H9 (cell line): ENCODE results near the gene DCDC1. TPM values are rescaled to one million over a fixed set of nuclear protein-coding genes. Genes with fewer than 3 reads are reported as not detected.

Experiments
- DNase-seq: peaks from one replicate; pipeline ENCODE4 v3.0.0-alpha.2; 2017
- H2AFZ ChIP-seq: one replicate; pipeline ENCODE4 v1.6.1; 2013; ENCODE audit warnings: mild to moderate bottlenecking, low read length, control low read depth, moderate library complexity
- H2AK5ac ChIP-seq: 2 replicates; pipeline ENCODE4 v1.6.1; 2013; ENCODE audit warnings: low read length, control low read depth, mixed read lengths; ENCODE audit not compliant: insufficient read length
- H2BK120ac ChIP-seq: one replicate; pipeline ENCODE4 v1.6.1; 2013; ENCODE audit warnings: low read depth, mild to moderate bottlenecking, low read length, control low read depth, inconsistent platforms; ENCODE audit not compliant: poor library complexity, severe bottlenecking
- H2BK12ac ChIP-seq: 2 replicates; pipeline ENCODE4 v1.6.1; 2013; ENCODE audit warnings: low read length, control low read depth, mixed read lengths, low read depth; ENCODE audit not compliant: insufficient read length
- H2BK15ac ChIP-seq: 2 replicates; pipeline ENCODE4 v1.6.1; 2013; ENCODE audit warnings: low read depth, low read length, control low read depth
- H2BK20ac ChIP-seq: one replicate; pipeline ENCODE4 v1.6.1; 2013; ENCODE audit warnings: low read depth, mild to moderate bottlenecking, low read length, control low read depth, inconsistent platforms; ENCODE audit not compliant: poor library complexity, severe bottlenecking
- H2BK5ac ChIP-seq: 2 replicates; pipeline ENCODE4 v1.6.1; 2013; ENCODE audit warnings: low read length, control low read depth, mixed read lengths; ENCODE audit not compliant: insufficient read length
- H3K14ac ChIP-seq: 2 replicates; pipeline ENCODE4 v1.6.1; 2013; ENCODE audit warnings: low read length, control low read depth; ENCODE audit not compliant: insufficient read depth
- H3K18ac ChIP-seq: 2 replicates; pipeline ENCODE4 v1.6.1; 2013; ENCODE audit warnings: low read depth, mild to moderate bottlenecking, mixed read lengths, low read length, control low read depth; ENCODE audit not compliant: insufficient read length
- H3K23ac ChIP-seq: 2 replicates; pipeline ENCODE4 v1.6.1; 2013; ENCODE audit warnings: low read length, control low read depth, mixed read lengths, low read depth; ENCODE audit not compliant: insufficient read length
- H3K23me2 ChIP-seq: 2 replicates; pipeline ENCODE4 v1.6.1; 2013; ENCODE audit warnings: low read depth, mild to moderate bottlenecking, mixed read lengths, low read length, control low read depth; ENCODE audit not compliant: insufficient read length, poor library complexity, severe bottlenecking
- H3K27ac ChIP-seq: 2 replicates; pipeline ENCODE4 v1.5.1; 2013; ENCODE audit warnings: low read length, control low read depth, mixed read lengths, low read depth; ENCODE audit not compliant: insufficient read length
- H3K27me3 ChIP-seq: 2 replicates; pipeline ENCODE4 v1.6.1; 2013; ENCODE audit warnings: low read length, control low read depth, inconsistent platforms; ENCODE audit not compliant: insufficient read depth
- H3K4ac ChIP-seq: 2 replicates; pipeline ENCODE4 v1.6.1; 2013; ENCODE audit warnings: low read depth, mild to moderate bottlenecking, control low read depth, inconsistent platforms, low read length, moderate library complexity
- H3K4me1 ChIP-seq: 2 replicates; pipeline ENCODE4 v1.6.1; 2013; ENCODE audit warnings: low read length, control low read depth, inconsistent platforms; ENCODE audit not compliant: insufficient read depth
- H3K4me2 ChIP-seq: 2 replicates; pipeline ENCODE4 v1.6.1; 2013; ENCODE audit warnings: low read length, control low read depth, mixed read lengths; ENCODE audit not compliant: insufficient read length, insufficient read depth
- H3K56ac ChIP-seq: 2 replicates; pipeline ENCODE4 v1.6.1; 2013; ENCODE audit warnings: low read depth, mild to moderate bottlenecking, mixed read lengths, low read length, control low read depth; ENCODE audit not compliant: insufficient read length
- H3K79me1 ChIP-seq: 2 replicates; pipeline ENCODE4 v1.6.1; 2013; ENCODE audit warnings: low read depth, mild to moderate bottlenecking, moderate library complexity, low read length, control low read depth, inconsistent platforms; ENCODE audit not compliant: insufficient read depth, poor library complexity, severe bottlenecking
- H3K79me2 ChIP-seq: 2 replicates; pipeline ENCODE4 v1.6.1; 2013; ENCODE audit warnings: low read length, control low read depth, inconsistent platforms; ENCODE audit not compliant: insufficient read depth
- H3K9ac ChIP-seq: 2 replicates; pipeline ENCODE4 v1.6.1; 2013; ENCODE audit warnings: low read length, control low read depth, mixed read lengths; ENCODE audit not compliant: insufficient read length; ENCODE audit errors: extremely low read depth
- H3K9me3 ChIP-seq: one replicate; pipeline ENCODE4 v1.6.1; 2013; ENCODE audit warnings: low read depth, low read length, inconsistent platforms; ENCODE audit not compliant: control insufficient read depth
- H3T11ph ChIP-seq: one replicate; pipeline ENCODE4 v1.6.1; 2013; ENCODE audit warnings: mild to moderate bottlenecking, low read length, control low read depth, inconsistent platforms
- H4K20me1 ChIP-seq: one replicate; pipeline ENCODE4 v1.6.1; 2013; ENCODE audit not compliant: control insufficient read depth, insufficient read length, insufficient read depth
- H4K5ac ChIP-seq: 2 replicates; pipeline ENCODE4 v1.6.1; 2013; ENCODE audit warnings: low read depth, mild to moderate bottlenecking, mixed read lengths, low read length, control low read depth; ENCODE audit not compliant: insufficient read length
- H4K8ac ChIP-seq: replicated peaks from 2 replicates; pipeline ENCODE4 v1.6.1; 2013; ENCODE audit warnings: low read length, control low read depth, mixed read lengths, low read depth; ENCODE audit not compliant: insufficient read length
- H4K91ac ChIP-seq: 2 replicates; pipeline ENCODE4 v1.6.1; 2013; ENCODE audit warnings: low read depth, mild to moderate bottlenecking, moderate library complexity, mixed read lengths, low read length, control low read depth; ENCODE audit not compliant: insufficient read length
- H3K27ac Mint-ChIP-seq, 3 experiments: 2 replicates in 2 of 3; 3 replicates in 1 of 3; pipeline ENCODE4 v1.8.0; 2020 to 2021; ENCODE audit warnings: mixed read lengths in 3 of 3, mild to moderate bottlenecking in 1 of 3, moderate library complexity in 1 of 3
- H3K27me3 Mint-ChIP-seq: 2 replicates; pipeline ENCODE4 v1.8.0; 2021; ENCODE audit warnings: low read depth, mild to moderate bottlenecking, moderate library complexity, mixed read lengths
- H3K36me3 Mint-ChIP-seq, 3 experiments: 2 replicates in 2 of 3; 3 replicates in 1 of 3; pipeline ENCODE4 v1.8.0; 2020 to 2021; ENCODE audit warnings: low read depth in 3 of 3, mixed read lengths in 3 of 3; ENCODE audit not compliant: insufficient read depth in 1 of 3
- H3K4me1 Mint-ChIP-seq, 2 experiments: 2 replicates each; pipeline ENCODE4 v1.8.0; 2020; ENCODE audit warnings: mixed read lengths in 2 of 2
- H3K4me3 Mint-ChIP-seq, 2 experiments: 2 replicates in 1 of 2; 3 replicates in 1 of 2; pipeline ENCODE4 v1.8.0; 2020 to 2021; ENCODE audit warnings: mild to moderate bottlenecking in 2 of 2, mixed read lengths in 2 of 2, moderate library complexity in 1 of 2
- H3K9me3 Mint-ChIP-seq, 2 experiments: 2 replicates in 1 of 2; 3 replicates in 1 of 2; pipeline ENCODE4 v1.8.0; 2020; ENCODE audit warnings: mild to moderate bottlenecking in 2 of 2, mixed read lengths in 2 of 2, moderate library complexity in 1 of 2
- WGBS: extraction: QIAGEN DNeasy Blood & Tissue Kit; methylation state at CpG from one replicate; pipeline ENCODE4 v1.1.7; 2013; ENCODE audit warnings: missing lambda C conversion rate, low lambda C conversion rate, mixed read lengths; ENCODE audit not compliant: insufficient read length; ENCODE audit errors: extremely low coverage; 5-methylcytosine and 5-hydroxymethylcytosine counted together
- total RNA-seq: library from RNA; stranded (reverse); gene quantifications from 2 replicates; pipeline ENCODE4 v1.2.1, GENCODE V29; 2021
- TF ChIP-seq, protein P1 (sequence below): fragments of 200-600 bp; sonication (generic); conservative IDR thresholded peaks from 3 replicates; pipeline ENCODE4 v1.8.0; 2021; ENCODE audit warnings: antibody characterized with exemption, mild to moderate bottlenecking

Gene DCDC1
- total RNA-seq, 1 experiment from 2014 or later, result 0.09 TPM

DNA sequence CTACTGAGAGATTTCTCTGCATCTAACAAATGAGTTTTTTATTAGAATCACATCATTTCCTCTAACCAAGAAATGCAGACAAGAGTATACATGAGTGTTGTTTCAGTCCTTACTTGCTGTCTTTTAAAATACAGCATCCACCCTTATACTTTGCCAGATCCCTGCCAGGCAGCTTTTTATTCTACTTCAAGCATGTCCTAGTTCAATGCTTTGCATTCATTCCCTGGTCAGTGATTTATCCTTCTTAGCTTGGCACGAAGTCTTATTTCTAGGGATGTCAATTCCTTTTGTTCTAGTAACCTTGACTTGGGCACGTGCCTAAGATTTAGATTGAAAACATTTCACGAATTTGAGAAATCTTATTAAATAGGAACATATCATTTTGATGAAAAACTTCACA is 476.2 kb downstream of the DCDC1 start:
- Histone ChIP-seq H3K27ac (no peak overlapping the region), H2BK12ac (no peak overlapping the region), H2BK120ac (no peak overlapping the region), H2AFZ (no peak overlapping the region), H3K4ac (no peak overlapping the region), H3K23ac (no peak overlapping the region), H4K8ac (no peak overlapping the region), H3K9ac (no peak overlapping the region), H3T11ph (no peak overlapping the region), H2AK5ac (no peak overlapping the region), H2BK20ac (no peak overlapping the region), H3K27me3 (no peaks in the 10 kb centered on the region), H2BK15ac (no peak overlapping the region), H3K18ac (no peak overlapping the region), H3K4me1 (no peaks in the 10 kb centered on the region), H4K5ac (no peak overlapping the region), H4K20me1 (no peaks in the 10 kb centered on the region), H2BK5ac (no peak overlapping the region), H3K56ac (no peak overlapping the region), H3K79me1 (no peaks in the 10 kb centered on the region), H3K9me3 (no peaks in the 10 kb centered on the region), H3K4me2 (no peak overlapping the region), H3K79me2 (no peaks in the 10 kb centered on the region), H3K23me2 (no peaks in the 10 kb centered on the region), H4K91ac (no peak overlapping the region), H3K14ac (no peak overlapping the region)
- Mint-ChIP-seq H3K4me3 (no peak overlapping the region), H3K4me1 (no peaks in the 10 kb centered on the region; a peak in 1 of 4 replicates), H3K27me3 (no peaks in the 10 kb centered on the region), H3K27ac (no peak overlapping the region), H3K36me3 (no peaks in the 10 kb centered on the region), H3K9me3 (no peaks in the 10 kb centered on the region)
- no CpG with 5 or more reads among the region's 3 CpGs for WGBS
- TF ChIP-seq, protein P1, sequence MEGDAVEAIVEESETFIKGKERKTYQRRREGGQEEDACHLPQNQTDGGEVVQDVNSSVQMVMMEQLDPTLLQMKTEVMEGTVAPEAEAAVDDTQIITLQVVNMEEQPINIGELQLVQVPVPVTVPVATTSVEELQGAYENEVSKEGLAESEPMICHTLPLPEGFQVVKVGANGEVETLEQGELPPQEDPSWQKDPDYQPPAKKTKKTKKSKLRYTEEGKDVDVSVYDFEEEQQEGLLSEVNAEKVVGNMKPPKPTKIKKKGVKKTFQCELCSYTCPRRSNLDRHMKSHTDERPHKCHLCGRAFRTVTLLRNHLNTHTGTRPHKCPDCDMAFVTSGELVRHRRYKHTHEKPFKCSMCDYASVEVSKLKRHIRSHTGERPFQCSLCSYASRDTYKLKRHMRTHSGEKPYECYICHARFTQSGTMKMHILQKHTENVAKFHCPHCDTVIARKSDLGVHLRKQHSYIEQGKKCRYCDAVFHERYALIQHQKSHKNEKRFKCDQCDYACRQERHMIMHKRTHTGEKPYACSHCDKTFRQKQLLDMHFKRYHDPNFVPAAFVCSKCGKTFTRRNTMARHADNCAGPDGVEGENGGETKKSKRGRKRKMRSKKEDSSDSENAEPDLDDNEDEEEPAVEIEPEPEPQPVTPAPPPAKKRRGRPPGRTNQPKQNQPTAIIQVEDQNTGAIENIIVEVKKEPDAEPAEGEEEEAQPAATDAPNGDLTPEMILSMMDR, result no peak
- DNase-seq, result no peak
